H1 (cell line): ENCODE results near the gene CCDC138. TPM values are rescaled to one million over a fixed set of nuclear protein-coding genes. Genes with fewer than 3 reads are reported as not detected.

Experiments used
- CTCF ChIA-PET: fragments of 300-600 bp; sonication (Branson Sonifier 250); formaldehyde crosslinking; loops from one replicate; lab custom pipeline; 2021; ENCODE audit not compliant: partially characterized antibody; lab: Charles Lee
- POLR2A ChIA-PET: fragments of 300-600 bp; sonication (Branson Sonifier 250); formaldehyde crosslinking; loops from one replicate; lab custom pipeline; 2021; ENCODE audit warnings: inconsistent platforms; ENCODE audit not compliant: partially characterized antibody; lab: Charles Lee
- DNase-seq, 2 experiments: peaks; one replicate each; pipeline versions ENCODE4 v3.0.0 to v3.0.0-alpha.2; 2010 to 2022; ENCODE audit warnings: low spot score in 2 of 2, low read depth in 1 of 2, mixed read lengths in 1 of 2
- FAIRE-seq: peaks from 2 replicates; lab custom pipeline; 2011; peaks lifted over from hg19 to GRCh38; lab: Jason Lieb, UNC
- H2AFZ ChIP-seq: 2 replicates; pipeline ENCODE4 v1.8.1; 2012; ENCODE audit warnings: low read length, inconsistent platforms
- H2AK5ac ChIP-seq: 2 replicates; pipeline ENCODE4 v1.6.1; 2013; ENCODE audit warnings: low read depth, low read length
- H2BK120ac ChIP-seq: replicated peaks from 2 replicates; pipeline ENCODE3; 2013; ENCODE audit warnings: low read depth, low read length, inconsistent platforms
- H2BK12ac ChIP-seq: 2 replicates; pipeline ENCODE4 v1.6.1; 2013; ENCODE audit warnings: low read depth, low read length
- H2BK15ac ChIP-seq: 2 replicates; pipeline ENCODE4 v1.6.1; 2013; ENCODE audit warnings: low read length
- H2BK20ac ChIP-seq: 2 replicates; pipeline ENCODE4 v1.6.1; 2013; ENCODE audit warnings: low read length
- H2BK5ac ChIP-seq: 2 replicates; pipeline ENCODE4 v1.6.1; 2013; ENCODE audit warnings: low read depth, low read length
- H3K14ac ChIP-seq: 2 replicates; pipeline ENCODE4 v1.6.1; 2013; ENCODE audit warnings: inconsistent platforms; ENCODE audit not compliant: insufficient read length
- H3K18ac ChIP-seq: 2 replicates; pipeline ENCODE4 v1.6.1; 2013; ENCODE audit warnings: low read length; ENCODE audit errors: extremely low read depth
- H3K23ac ChIP-seq: 2 replicates; pipeline ENCODE4 v1.6.1; 2013; ENCODE audit warnings: inconsistent platforms; ENCODE audit not compliant: insufficient read length
- H3K23me2 ChIP-seq: 2 replicates; pipeline ENCODE4 v1.6.1; 2013; ENCODE audit warnings: low read depth, low read length
- H3K27ac ChIP-seq: 2 replicates; pipeline ENCODE4 v1.6.1; 2011; ENCODE audit warnings: low read depth, low read length, inconsistent platforms
- H3K27me3 ChIP-seq, 4 experiments: replicated peaks in 1 of 4; 1 replicate in 1 of 4; 2 replicates in 3 of 4; pipeline versions ENCODE4 v1.6.1 to v1.8.1; 2011 to 2013; ENCODE audit warnings: low read length in 3 of 4, mild to moderate bottlenecking in 3 of 4, inconsistent platforms in 2 of 4, mixed read lengths in 2 of 4, moderate library complexity in 1 of 4; ENCODE audit not compliant: control insufficient read depth in 3 of 4, insufficient read depth in 3 of 4; ENCODE audit errors: extremely low read depth in 1 of 4
- H3K36me3 ChIP-seq, 4 experiments: 2 replicates each; pipeline versions ENCODE4 v1.6.1 to v1.8.1; 2011 to 2013; ENCODE audit warnings: mild to moderate bottlenecking in 4 of 4, low read length in 3 of 4, moderate library complexity in 2 of 4, control low read depth in 1 of 4, inconsistent platforms in 1 of 4; ENCODE audit not compliant: insufficient read depth in 4 of 4, control insufficient read depth in 2 of 4
- H3K4ac ChIP-seq: replicated peaks from 2 replicates; pipeline ENCODE3; 2013; ENCODE audit warnings: low read length, low read depth, mixed read lengths, inconsistent platforms; ENCODE audit not compliant: insufficient read length
- H3K4me1 ChIP-seq, 4 experiments: replicated peaks in 1 of 4; 1 replicate in 1 of 4; 2 replicates in 3 of 4; pipeline versions ENCODE4 v1.6.1 to v1.8.1; 2011 to 2013; ENCODE audit warnings: low read length in 3 of 4, inconsistent platforms in 2 of 4, mixed read lengths in 1 of 4; ENCODE audit not compliant: insufficient read depth in 4 of 4, control insufficient read depth in 3 of 4
- H3K4me2 ChIP-seq, 2 experiments: 2 replicates each; pipeline versions ENCODE4 v1.6.1 to v1.8.1; 2011 to 2013; ENCODE audit warnings: low read depth in 2 of 2, low read length in 2 of 2, control low read depth in 1 of 2, inconsistent platforms in 1 of 2, mild to moderate bottlenecking in 1 of 2; ENCODE audit not compliant: insufficient read depth in 1 of 2
- H3K4me3 ChIP-seq, 4 experiments: fragments of 200-600, 300-600 bp in 1 of 4; sonication (generic), shearing (Covaris generic), sonication (Bioruptor Twin) in 1 of 4; 2 replicates each; pipeline versions ENCODE4 v1.5.1 to v1.8.1; 2011 to 2016; ENCODE audit warnings: low read length in 4 of 4, low read depth in 3 of 4, control low read depth in 2 of 4, inconsistent platforms in 2 of 4, mild to moderate bottlenecking in 2 of 4, mixed read lengths in 1 of 4, moderate library complexity in 1 of 4; ENCODE audit not compliant: insufficient read depth in 2 of 4; ENCODE audit errors: extremely low read depth in 1 of 4
- H3K56ac ChIP-seq: replicated peaks from 2 replicates; pipeline ENCODE3; 2013; ENCODE audit warnings: low read depth, mild to moderate bottlenecking, mixed read lengths, low read length, inconsistent platforms; ENCODE audit not compliant: insufficient read length
- H3K79me1 ChIP-seq: 2 replicates; pipeline ENCODE4 v1.6.1; 2013; ENCODE audit warnings: low read depth, low read length, control low read depth
- H3K79me2 ChIP-seq, 2 experiments: 2 replicates each; pipeline versions ENCODE4 v1.6.1 to v1.8.1; 2012 to 2013; ENCODE audit warnings: low read length in 2 of 2, mild to moderate bottlenecking in 2 of 2, inconsistent platforms in 1 of 2; ENCODE audit not compliant: insufficient read depth in 2 of 2, control insufficient read depth in 1 of 2
- H3K9ac ChIP-seq, 4 experiments: replicated peaks in 1 of 4; 1 replicate in 1 of 4; 2 replicates in 3 of 4; pipeline versions ENCODE4 v1.6.1 to v1.8.1; 2011 to 2013; ENCODE audit warnings: low read depth in 3 of 4, low read length in 3 of 4, control low read depth in 2 of 4, mild to moderate bottlenecking in 2 of 4, moderate library complexity in 2 of 4, inconsistent platforms in 1 of 4; ENCODE audit errors: extremely low read depth in 1 of 4
- H3K9me3 ChIP-seq, 2 experiments: 2 replicates each; pipeline versions ENCODE4 v1.6.1 to v1.8.1; 2012 to 2013; ENCODE audit warnings: mild to moderate bottlenecking in 2 of 2, moderate library complexity in 2 of 2, control low read depth in 1 of 2, inconsistent platforms in 1 of 2, low read depth in 1 of 2, low read length in 1 of 2, mixed read lengths in 1 of 2; ENCODE audit not compliant: insufficient read depth in 2 of 2
- H4K20me1 ChIP-seq, 2 experiments: replicated peaks in 1 of 2; 2 replicates each; pipeline versions ENCODE3 to v1.8.1; 2011 to 2013; ENCODE audit warnings: inconsistent platforms in 2 of 2, low read length in 2 of 2, mild to moderate bottlenecking in 1 of 2; ENCODE audit not compliant: insufficient read depth in 2 of 2, control insufficient read depth in 1 of 2
- H4K5ac ChIP-seq: 2 replicates; pipeline ENCODE4 v1.6.1; 2013; ENCODE audit warnings: low read length, low read depth, mixed read lengths, inconsistent platforms; ENCODE audit not compliant: insufficient read length
- H4K8ac ChIP-seq: 2 replicates; pipeline ENCODE4 v1.8.0; 2013; ENCODE audit warnings: mild to moderate bottlenecking, moderate library complexity, low read length, inconsistent platforms; ENCODE audit not compliant: insufficient read depth; ENCODE audit errors: extremely low read depth
- H4K91ac ChIP-seq: replicated peaks from 2 replicates; pipeline ENCODE3; 2013; ENCODE audit warnings: low read length, mixed read lengths, inconsistent platforms; ENCODE audit not compliant: insufficient read length
- CBX8 ChIP-seq: fragments of 300-800, 300-1000 bp; sonication (generic); IDR thresholded peaks from 2 replicates; pipeline ENCODE4 v1.7.1; 2016; ENCODE audit warnings: low read depth, low read length, borderline replicate concordance
- EZH2 ChIP-seq: fragments of 200-600 bp; sonication (generic); IDR thresholded peaks from 2 replicates; pipeline ENCODE4 v1.7.1; 2012; ENCODE audit warnings: low read depth, mild to moderate bottlenecking, moderate library complexity, low read length, inconsistent platforms; ENCODE audit not compliant: severe bottlenecking
- JUN ChIP-seq: IDR thresholded peaks from 2 replicates; pipeline ENCODE4 v1.6.1; 2011; ENCODE audit warnings: low read depth, mild to moderate bottlenecking, improper control_type of control experiment, low read length
- MAX ChIP-seq: IDR thresholded peaks from 2 replicates; pipeline ENCODE4 v1.6.1; 2012; ENCODE audit warnings: inconsistent platforms
- NRF1 ChIP-seq: IDR thresholded peaks from 2 replicates; pipeline ENCODE4 v1.6.1; 2011; ENCODE audit warnings: mild to moderate bottlenecking, low read depth, low read length, improper control_type of control experiment
- PHF8 ChIP-seq: fragments of 200-600 bp; sonication (generic); conservative IDR thresholded peaks from 2 replicates; pipeline ENCODE4 v1.7.1; 2012; ENCODE audit warnings: low read depth, mild to moderate bottlenecking, inconsistent platforms, low read length, moderate library complexity
- POU5F1 ChIP-seq: IDR thresholded peaks from 2 replicates; pipeline ENCODE4 v1.6.1; 2011; ENCODE audit warnings: low read depth, mild to moderate bottlenecking, low read length, moderate library complexity
- SAP30 ChIP-seq: fragments of 300-600 bp; sonication (generic); IDR thresholded peaks from 2 replicates; pipeline ENCODE4 v1.7.1; 2012; ENCODE audit warnings: low read length, moderate library complexity, mild to moderate bottlenecking, inconsistent platforms; ENCODE audit not compliant: insufficient read depth, insufficient replicate concordance
- SP2 ChIP-seq: IDR thresholded peaks from 2 replicates; pipeline ENCODE4 v1.6.1; 2012; ENCODE audit warnings: mild to moderate bottlenecking, low read length, inconsistent platforms
- SP4 ChIP-seq: IDR thresholded peaks from 2 replicates; pipeline ENCODE4 v1.6.1; 2012; ENCODE audit warnings: low read length, inconsistent platforms
- TBP ChIP-seq: IDR thresholded peaks from 2 replicates; pipeline ENCODE4 v1.6.1; 2011; ENCODE audit warnings: low read depth, low read length, improper control_type of control experiment
- ZNF274 ChIP-seq: IDR thresholded peaks from 2 replicates; pipeline ENCODE4 v1.7.0; 2012; ENCODE audit warnings: low read length, borderline replicate concordance; ENCODE audit errors: extremely low read depth
- WGBS, 2 experiments: shearing (Covaris generic) in 1 of 2; methylation state at CpG; one replicate each; pipeline versions ENCODE4 v1.1.6 to v1.1.7; 2013 to 2015; ENCODE audit warnings: low lambda C conversion rate in 2 of 2, mixed read lengths in 2 of 2, inconsistent platforms in 1 of 2, low coverage in 1 of 2, missing lambda C conversion rate in 1 of 2; ENCODE audit not compliant: insufficient replicate concordance in 2 of 2, insufficient coverage in 1 of 2, insufficient read length in 1 of 2; ENCODE audit errors: extremely low coverage in 1 of 2, missing lambda C conversion rate in 1 of 2; 5-methylcytosine and 5-hydroxymethylcytosine counted together
- polyA plus RNA-seq, 7 experiments: library from polyadenylated mRNA; depleted of rRNA in 3 of 7; stranded (reverse) in 5 of 7; unstranded in 2 of 7; fragments of >200 nt in 5 of 7; fragments of 200-250 nt in 2 of 7; gene quantifications; 1 replicate in 5 of 7; 2 replicates in 1 of 7; 4 replicates in 1 of 7; pipeline versions ENCODE4 v1.2.1 to v1.2.3, GENCODE V29; 2011 to 2013; ENCODE audit warnings: missing spikeins in 2 of 7, mixed read lengths in 2 of 7
- total RNA-seq: library from RNA; stranded (reverse); fragmentation: NEBNext Ultra II Directional; extraction: Animal tissue kit (Norgen Biotek cat#: 25700); gene quantifications from 2 replicates; pipeline ENCODE4 v1.2.1, GENCODE V29; 2021
- TF ChIP-seq, protein P1 (sequence below): IDR thresholded peaks from 2 replicates; pipeline ENCODE4 v1.6.1; 2011; ENCODE audit warnings: low read length, improper control_type of control experiment

The CCDC138 gene
- total and polyA plus RNA-seq, 2 of the 8 experiments (the other 6 are each of a cell fraction or from before 2014, with no cell fraction given): 8.3 to 29.8 TPM

GRCh38 chr2:108825254-108825653, 38.7 kb downstream of the CCDC138 start:
- H3K36me3 ChIP-seq: peaks cover 0 to 3% (median 2%) of the 10 kb centered on the region in 4 experiments; a peak in 3 of 8 replicates
- H3K4me3 ChIP-seq: no peak overlapping the region
- CTCF ChIA-PET: no interaction called here
- no peaks in the 10 kb centered on the region for H3K9me3 ChIP-seq
- H3K14ac ChIP-seq: no peak overlapping the region
- H3K27me3 ChIP-seq: no peaks in the 10 kb centered on the region
- no peak overlapping the region for H3K4me2 ChIP-seq
- H4K5ac ChIP-seq: no peak overlapping the region
- FAIRE-seq: no peak
- H2BK20ac ChIP-seq: no peak overlapping the region
- POLR2A ChIA-PET: no interaction called here
- H3K18ac ChIP-seq: no peak overlapping the region
- no peak overlapping the region for H3K27ac ChIP-seq
- DNase-seq: no peak
- H2BK15ac ChIP-seq: no peak overlapping the region
- no peak overlapping the region for H2BK5ac ChIP-seq
- no peak overlapping the region for H3K56ac ChIP-seq
- TF ChIP-seq MAX: no peak
- TF ChIP-seq SAP30: no peak
- no peak for TF ChIP-seq POU5F1
- TF ChIP-seq JUN: no peak
- no peak for TF ChIP-seq SP4
- no peak for TF ChIP-seq PHF8
- TF ChIP-seq EZH2: no peak
- TF ChIP-seq SP2: no peak
- TF ChIP-seq CBX8: no peak
- no peak for TF ChIP-seq TBP
- TF ChIP-seq NRF1: no peak
- no peak for TF ChIP-seq ZNF274
- TF ChIP-seq, protein P1, sequence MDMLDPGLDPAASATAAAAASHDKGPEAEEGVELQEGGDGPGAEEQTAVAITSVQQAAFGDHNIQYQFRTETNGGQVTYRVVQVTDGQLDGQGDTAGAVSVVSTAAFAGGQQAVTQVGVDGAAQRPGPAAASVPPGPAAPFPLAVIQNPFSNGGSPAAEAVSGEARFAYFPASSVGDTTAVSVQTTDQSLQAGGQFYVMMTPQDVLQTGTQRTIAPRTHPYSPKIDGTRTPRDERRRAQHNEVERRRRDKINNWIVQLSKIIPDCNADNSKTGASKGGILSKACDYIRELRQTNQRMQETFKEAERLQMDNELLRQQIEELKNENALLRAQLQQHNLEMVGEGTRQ: no peak
- no peaks in the 10 kb centered on the region for H3K79me1 ChIP-seq
- no peak overlapping the region for H2AFZ ChIP-seq
- no peaks in the 10 kb centered on the region for H3K23me2 ChIP-seq
- no peak overlapping the region for H3K23ac ChIP-seq
- no peaks in the 10 kb centered on the region for H3K4me1 ChIP-seq
- no peak overlapping the region for H2AK5ac ChIP-seq
- WGBS, 2 experiments: 70% methylated on average over 4 of the region's 4 CpGs; no CpG with 5 or more reads in 1 of the 2 experiments
- H3K9ac ChIP-seq: no peak overlapping the region
- no peaks in the 10 kb centered on the region for H4K20me1 ChIP-seq
- H2BK120ac ChIP-seq: no peak overlapping the region
- H4K8ac ChIP-seq: no peak overlapping the region
- no peaks in the 10 kb centered on the region for H3K79me2 ChIP-seq
- H4K91ac ChIP-seq: no peak overlapping the region
- no peak overlapping the region for H2BK12ac ChIP-seq
- no peak overlapping the region for H3K4ac ChIP-seq
